Astrocyte of the spinal cord (primary cell): ENCODE results near the gene RASD1.

Experiments
- DNase-seq: peaks from one replicate; pipeline ENCODE4 v3.0.0; 2011; ENCODE audit warnings: low read depth, low spot score
- H3K4me3 ChIP-seq: 2 replicates; pipeline ENCODE4 v1.5.1; 2011; ENCODE audit warnings: low read depth, mild to moderate bottlenecking, low read length, moderate library complexity
- CTCF ChIP-seq: IDR thresholded peaks from 2 replicates; pipeline ENCODE4 v1.5.1; 2012; ENCODE audit warnings: low read depth, mild to moderate bottlenecking, low read length, inconsistent platforms
- in situ Hi-C: cut with HindIII; loops from 2 replicates; pipeline ENCODE4 v1.10.0; 2017; ENCODE audit warnings: low sequenced_read_pairs

Gene RASD1

DNA sequence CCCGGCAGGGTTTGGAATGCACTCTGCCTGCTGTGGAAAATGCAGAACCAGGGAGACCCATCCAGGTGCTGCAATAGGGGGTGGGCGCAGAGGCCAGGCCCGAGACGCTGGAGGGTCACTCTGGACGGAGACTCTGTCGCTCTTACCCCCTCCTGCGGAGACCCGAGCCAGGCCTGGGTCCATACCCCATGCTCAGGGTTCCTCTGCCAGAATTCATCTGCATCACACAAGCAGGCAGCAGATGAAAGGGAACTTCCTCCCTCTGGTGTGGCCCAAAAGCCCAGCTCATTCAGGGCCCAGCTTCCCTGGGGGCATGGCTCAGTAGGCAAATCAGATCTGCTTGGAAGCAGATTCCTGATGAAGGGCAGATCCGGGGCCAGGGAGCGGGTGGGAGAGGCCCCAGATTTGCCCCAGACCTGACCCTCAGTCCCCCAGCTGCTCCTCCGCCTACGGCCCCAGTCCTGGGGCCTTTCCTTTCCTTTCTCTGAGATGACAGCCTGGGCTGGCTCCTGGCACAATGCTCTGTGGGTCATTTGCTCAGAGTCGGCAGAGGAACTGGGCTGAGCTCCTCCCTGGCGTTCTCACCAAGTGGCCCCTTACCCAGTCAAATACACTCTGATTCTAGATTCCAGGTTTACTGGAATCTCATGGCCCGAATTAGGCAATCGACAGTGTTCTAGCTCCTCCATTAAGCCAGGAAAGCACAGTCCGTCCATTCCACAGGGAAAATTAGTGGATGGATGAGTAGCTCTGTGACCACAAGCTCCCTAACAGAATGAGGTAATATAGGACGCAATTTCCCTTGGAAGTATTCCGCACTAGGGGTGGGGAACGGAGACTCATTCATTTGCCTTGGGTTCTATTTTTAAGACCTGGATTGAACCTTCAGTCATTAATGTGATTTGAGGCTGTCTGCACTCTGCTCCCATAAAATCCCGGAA lies 19.1 kb upstream of the RASD1 start:
- in situ Hi-C loops, result no loop called here
- peak; percentile 82 for DNase-seq
- no peak overlapping the region for H3K4me3 ChIP-seq
- no peak for TF ChIP-seq CTCF

DNA sequence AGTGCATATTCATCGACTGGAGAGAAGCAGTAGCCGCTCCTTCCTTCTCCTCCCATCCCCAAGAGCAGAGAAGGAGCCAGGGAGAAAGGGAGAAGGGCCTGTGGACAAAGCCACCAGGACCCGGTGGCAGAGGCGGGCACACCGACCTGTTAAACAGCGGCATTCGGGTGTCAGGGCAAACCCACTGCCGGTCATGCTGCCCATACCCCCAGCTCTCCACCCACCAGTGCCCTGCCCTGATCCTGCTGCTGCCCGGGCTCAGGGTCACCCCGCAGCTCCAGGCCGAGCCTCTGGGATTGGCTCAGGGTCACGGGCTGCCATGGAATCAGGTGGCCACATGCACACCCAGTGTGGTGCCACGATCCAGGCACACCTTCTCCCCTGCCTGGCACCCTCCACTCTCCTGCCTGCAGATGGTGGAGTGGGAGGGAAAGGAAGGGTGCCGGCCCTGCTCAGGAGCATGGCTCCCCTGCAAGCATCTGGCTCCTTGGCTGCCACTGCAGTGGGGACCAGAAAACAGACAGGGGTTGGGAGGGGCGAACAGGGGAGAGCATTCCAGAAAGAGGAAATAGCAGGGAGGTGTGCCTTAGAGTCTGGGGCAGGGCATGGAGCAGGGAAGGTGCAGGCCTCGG lies 18.3 kb upstream of the RASD1 start:
- no peak for TF ChIP-seq CTCF
- H3K4me3 ChIP-seq, result no peak overlapping the region
- in situ Hi-C loops, result no loop called here
- DNase-seq, result no peak

GRCh38 chr17:17513626-17514025 lies 17.4 kb upstream of the RASD1 start:
- DNase-seq, result no peak
- in situ Hi-C loops, result no loop called here
- no peak overlapping the region for H3K4me3 ChIP-seq
- no peak for TF ChIP-seq CTCF

DNA sequence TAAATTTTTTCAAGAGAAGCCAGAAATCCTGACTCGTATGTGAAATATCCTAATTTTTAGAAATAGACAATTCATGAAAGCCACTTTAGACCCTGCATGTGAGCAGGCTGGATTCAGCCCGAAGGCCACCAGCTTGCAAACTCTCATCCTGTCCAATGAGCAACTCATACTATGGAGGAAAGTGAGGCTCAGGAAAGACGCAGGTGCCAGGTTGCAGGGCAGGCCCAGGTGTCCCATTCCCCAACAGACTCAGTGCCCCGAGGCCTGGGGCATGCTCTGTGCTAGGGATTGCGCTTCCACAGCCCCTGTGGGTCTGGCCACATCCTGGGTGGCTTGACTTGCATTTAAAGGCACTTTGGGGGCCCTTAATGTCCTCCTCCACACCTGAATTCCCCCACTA lies 16.7 kb upstream of the RASD1 start:
- in situ Hi-C loops, result no loop called here
- no peak overlapping the region for H3K4me3 ChIP-seq
- no peak for TF ChIP-seq CTCF
- no peak for DNase-seq

DNA sequence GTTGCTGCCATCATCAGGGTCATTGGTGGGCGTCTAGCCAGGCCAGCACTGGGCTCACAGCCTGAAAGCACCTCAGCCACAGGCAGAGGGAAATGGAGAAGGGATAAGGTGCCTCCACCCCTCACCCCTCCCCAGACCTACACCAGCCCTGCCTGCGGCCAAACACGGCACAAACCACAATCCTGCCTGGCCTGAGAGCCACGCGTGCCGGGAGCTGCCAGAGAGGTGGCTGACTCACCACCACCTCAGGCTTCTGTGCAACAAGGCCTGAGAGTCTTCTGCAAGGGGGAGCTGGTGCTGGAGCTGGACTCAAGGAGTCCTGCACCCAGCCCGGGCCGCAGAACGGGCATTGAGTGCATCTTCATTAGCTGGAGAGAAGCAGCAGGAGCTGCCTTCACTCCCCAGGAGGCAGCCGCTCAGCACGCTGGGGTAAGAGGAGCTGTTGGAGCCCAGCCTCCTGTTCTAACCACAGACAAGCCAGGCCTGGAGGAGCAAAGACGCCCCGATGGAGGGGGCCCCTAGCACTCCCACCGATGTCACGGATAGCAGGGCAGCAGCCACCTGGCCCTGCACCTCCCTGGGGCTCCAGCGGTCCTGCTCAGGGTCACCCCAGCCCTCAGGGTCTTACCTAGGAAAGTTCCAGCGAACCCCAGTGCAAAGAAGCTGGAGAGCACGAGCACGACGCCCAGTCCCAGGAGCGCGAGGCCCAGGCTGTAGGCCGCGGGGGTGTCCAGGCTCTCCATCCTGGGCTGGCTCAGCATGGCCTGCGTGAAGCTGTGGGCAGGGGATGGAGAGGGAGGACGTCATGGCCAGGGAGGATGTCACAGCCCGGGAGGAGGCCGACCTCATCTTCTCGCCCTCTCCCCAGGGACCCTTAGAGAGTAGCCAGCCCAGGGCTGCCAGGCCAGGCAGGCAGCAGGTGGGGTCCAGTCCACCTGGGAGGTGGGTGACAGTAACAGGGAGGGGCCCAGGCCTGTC lies 16.0 kb upstream of the RASD1 start:
- in situ Hi-C loops, result no loop called here
- DNase-seq, result peak; percentile 96
- no peak for TF ChIP-seq CTCF
- no peak overlapping the region for H3K4me3 ChIP-seq

DNA sequence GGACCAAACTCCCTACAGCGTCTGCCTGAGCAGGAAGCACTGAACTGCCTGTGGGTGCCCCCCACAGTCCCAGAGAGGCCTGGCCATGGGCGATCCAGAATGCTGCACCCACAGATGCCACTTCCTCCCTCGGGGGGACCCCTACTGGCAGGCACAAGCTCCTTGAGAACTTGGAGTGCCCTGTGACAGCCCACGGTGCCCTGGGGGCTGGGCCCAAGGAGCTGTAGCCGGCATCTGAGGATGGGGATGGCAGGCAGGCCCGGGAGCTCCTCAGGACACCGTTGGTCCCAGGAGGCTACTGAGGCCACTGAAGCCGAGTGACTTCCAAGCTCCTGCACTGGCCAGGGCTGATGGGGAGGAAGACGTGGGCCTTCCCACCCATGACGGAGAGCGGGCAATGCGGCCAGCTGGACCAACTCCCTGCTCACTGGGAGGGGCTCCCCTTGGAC lies 15.1 kb upstream of the RASD1 start:
- no peak overlapping the region for H3K4me3 ChIP-seq
- no peak for TF ChIP-seq CTCF
- DNase-seq, result no peak
- in situ Hi-C loops, result no loop called here
